PFSK-1 (cell line): ENCODE results near the gene RNF8.

Source experiments
- FOXP2 ChIP-seq: optimal IDR thresholded peaks from 2 replicates; pipeline ENCODE3; 2011; ENCODE audit warnings: borderline replicate concordance, control low read depth, inconsistent platforms; ENCODE audit not compliant: insufficient read depth; ENCODE audit errors: extremely low read length, extremely low read depth
- POLR2AphosphoS5 ChIP-seq: IDR thresholded peaks from 2 replicates; pipeline ENCODE4 v1.6.1; 2012; ENCODE audit warnings: low read depth, mild to moderate bottlenecking, control low read depth, low read length, moderate library complexity
- SIN3A ChIP-seq: IDR thresholded peaks from 2 replicates; pipeline ENCODE4 v1.6.1; 2012; ENCODE audit warnings: mild to moderate bottlenecking, low read length, moderate library complexity, borderline replicate concordance; ENCODE audit not compliant: insufficient read depth
- TAF1 ChIP-seq: IDR thresholded peaks from 2 replicates; pipeline ENCODE4 v1.6.1; 2012; ENCODE audit warnings: low read length, control low read depth, borderline replicate concordance; ENCODE audit not compliant: insufficient read depth
- TF ChIP-seq, protein P1 (sequence below), 2 experiments: IDR thresholded peaks; 2 replicates each; pipeline versions ENCODE4 v1.6.1 to v1.8.0; 2011 to 2012; ENCODE audit warnings: low read depth in 2 of 2, low read length in 2 of 2, control low read depth in 1 of 2, inconsistent platforms in 1 of 2, mild to moderate bottlenecking in 1 of 2, moderate library complexity in 1 of 2; ENCODE audit not compliant: insufficient read depth in 1 of 2

The RNF8 gene

DNA sequence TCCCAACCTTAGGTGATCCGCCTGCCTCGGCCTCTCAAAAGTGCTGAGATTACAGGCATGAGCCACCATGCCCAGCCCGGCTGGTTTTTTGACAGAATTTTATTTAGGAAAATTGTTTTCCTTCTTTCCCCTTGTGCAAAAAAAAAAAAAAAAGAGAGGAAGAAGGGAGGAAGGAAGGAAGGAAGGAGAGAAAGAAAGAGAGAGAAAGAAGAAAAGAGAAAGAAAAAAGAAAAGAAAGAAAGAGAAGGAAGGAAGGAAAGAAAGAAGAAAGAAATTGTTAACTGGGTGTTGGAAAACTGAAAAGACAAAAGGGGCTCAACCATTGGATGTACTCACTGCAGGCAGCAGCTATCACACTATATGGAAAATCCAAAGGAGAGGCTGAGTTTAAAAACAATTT is 1.4 kb upstream of the RNF8 start:
- TF ChIP-seq, protein P1, sequence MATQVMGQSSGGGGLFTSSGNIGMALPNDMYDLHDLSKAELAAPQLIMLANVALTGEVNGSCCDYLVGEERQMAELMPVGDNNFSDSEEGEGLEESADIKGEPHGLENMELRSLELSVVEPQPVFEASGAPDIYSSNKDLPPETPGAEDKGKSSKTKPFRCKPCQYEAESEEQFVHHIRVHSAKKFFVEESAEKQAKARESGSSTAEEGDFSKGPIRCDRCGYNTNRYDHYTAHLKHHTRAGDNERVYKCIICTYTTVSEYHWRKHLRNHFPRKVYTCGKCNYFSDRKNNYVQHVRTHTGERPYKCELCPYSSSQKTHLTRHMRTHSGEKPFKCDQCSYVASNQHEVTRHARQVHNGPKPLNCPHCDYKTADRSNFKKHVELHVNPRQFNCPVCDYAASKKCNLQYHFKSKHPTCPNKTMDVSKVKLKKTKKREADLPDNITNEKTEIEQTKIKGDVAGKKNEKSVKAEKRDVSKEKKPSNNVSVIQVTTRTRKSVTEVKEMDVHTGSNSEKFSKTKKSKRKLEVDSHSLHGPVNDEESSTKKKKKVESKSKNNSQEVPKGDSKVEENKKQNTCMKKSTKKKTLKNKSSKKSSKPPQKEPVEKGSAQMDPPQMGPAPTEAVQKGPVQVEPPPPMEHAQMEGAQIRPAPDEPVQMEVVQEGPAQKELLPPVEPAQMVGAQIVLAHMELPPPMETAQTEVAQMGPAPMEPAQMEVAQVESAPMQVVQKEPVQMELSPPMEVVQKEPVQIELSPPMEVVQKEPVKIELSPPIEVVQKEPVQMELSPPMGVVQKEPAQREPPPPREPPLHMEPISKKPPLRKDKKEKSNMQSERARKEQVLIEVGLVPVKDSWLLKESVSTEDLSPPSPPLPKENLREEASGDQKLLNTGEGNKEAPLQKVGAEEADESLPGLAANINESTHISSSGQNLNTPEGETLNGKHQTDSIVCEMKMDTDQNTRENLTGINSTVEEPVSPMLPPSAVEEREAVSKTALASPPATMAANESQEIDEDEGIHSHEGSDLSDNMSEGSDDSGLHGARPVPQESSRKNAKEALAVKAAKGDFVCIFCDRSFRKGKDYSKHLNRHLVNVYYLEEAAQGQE (IDR thresholded peaks at IDR 0.05; ENCODE audit: insufficient read depth in 1 of 2, low read depth in 2 of 2, low read length in 2 of 2): no peak
- TF ChIP-seq TAF1 (no peak), FOXP2 (no peak), SIN3A (no peak), POLR2AphosphoS5 (no peak)

DNA sequence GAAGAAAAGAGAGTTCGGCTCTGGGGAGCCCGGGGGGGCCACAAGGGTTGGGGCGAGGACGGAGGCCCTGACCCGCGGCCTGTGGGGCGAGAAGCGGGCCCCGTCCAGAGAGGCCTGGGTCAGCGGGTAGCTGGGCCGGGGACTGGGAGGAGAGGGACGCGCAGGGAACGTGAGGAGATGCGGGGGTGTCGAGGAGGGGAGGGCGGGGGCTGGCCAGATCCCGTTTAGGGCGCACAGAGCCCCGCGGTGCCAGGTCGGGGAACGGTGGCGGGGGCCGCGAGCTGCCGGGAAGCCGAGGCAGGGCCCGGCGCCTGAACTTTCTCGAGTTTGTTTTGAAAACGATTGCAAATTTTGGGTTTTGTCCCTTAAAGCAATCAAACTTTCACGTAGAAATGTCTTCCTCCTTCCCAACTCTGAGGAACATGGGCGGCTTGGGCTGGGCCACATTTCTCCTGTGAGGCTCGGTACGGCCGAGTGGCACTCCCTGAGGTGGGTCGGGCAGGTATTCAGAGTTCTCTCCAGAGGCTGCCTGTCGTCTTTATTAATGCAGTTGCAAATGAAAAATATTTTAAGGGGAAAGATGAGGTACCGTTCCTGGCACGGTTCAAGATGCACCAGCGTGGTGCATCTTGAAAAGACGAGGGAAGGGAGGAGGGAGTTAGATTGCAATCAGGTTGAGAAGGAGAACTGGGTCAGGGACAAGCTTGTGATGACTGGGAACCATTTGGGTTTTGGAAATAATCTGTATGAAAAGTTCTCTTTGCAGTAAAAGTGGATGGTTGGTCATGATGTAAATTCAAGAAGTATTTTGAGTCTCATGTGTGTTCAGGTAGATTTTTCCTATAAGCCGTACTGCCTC is 972 bp downstream of the RNF8 start:
- TF ChIP-seq SIN3A (no peak), TAF1 (no peak), POLR2AphosphoS5 (no peak), FOXP2 (no peak)
- TF ChIP-seq, protein P1 (IDR thresholded peaks at IDR 0.05; ENCODE audit: insufficient read depth in 1 of 2, low read depth in 2 of 2, low read length in 2 of 2): no peak

DNA sequence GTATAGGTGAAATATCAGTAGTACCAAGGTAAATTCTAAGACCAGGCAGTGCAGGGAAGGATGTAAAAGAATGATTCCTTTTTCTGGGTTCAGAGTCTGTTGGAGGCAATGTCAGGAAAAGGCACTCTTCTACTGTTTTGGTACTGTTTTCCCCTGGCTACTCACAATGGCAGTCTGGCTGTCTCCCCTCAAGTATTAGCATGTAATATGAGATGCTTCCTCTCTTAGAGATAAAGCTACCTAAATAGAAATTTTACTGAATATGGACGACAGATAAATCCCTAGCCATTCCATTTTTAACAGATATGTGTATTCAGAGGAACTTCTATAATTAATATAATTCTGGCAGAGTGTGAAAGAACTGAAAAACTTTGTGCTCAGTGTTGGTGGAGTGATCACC is 3.5 kb downstream of the RNF8 start:
- TF ChIP-seq TAF1 (no peak), SIN3A (no peak), POLR2AphosphoS5 (no peak), FOXP2 (no peak)
- TF ChIP-seq, protein P1 (IDR thresholded peaks at IDR 0.05; ENCODE audit: insufficient read depth in 1 of 2, low read depth in 2 of 2, low read length in 2 of 2): no peak

DNA sequence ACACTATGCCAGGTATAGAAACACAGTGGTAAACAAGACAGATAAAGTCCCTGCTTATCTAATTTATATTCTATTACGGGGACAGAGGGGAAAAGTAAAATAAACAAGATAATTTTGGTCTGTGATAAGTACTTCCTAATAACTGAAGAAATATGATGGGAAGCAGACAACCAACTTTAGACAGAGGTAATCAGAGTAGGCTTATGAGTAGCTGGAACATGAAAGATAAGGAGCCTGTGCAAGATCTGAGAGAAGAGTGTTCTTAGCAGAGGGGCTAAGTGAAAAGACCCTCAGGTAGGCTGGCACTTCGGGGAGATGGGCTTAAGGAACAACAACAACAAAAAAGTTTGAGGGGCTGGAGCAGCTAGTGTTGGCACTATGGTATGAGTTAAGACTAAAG is 4.1 kb downstream of the RNF8 start:
- TF ChIP-seq TAF1: no peak
- TF ChIP-seq, protein P1 (IDR thresholded peaks at IDR 0.05; ENCODE audit: insufficient read depth in 1 of 2, low read depth in 2 of 2, low read length in 2 of 2): no peak
- no peak for TF ChIP-seq FOXP2
- no peak for TF ChIP-seq SIN3A
- TF ChIP-seq POLR2AphosphoS5: no peak

DNA sequence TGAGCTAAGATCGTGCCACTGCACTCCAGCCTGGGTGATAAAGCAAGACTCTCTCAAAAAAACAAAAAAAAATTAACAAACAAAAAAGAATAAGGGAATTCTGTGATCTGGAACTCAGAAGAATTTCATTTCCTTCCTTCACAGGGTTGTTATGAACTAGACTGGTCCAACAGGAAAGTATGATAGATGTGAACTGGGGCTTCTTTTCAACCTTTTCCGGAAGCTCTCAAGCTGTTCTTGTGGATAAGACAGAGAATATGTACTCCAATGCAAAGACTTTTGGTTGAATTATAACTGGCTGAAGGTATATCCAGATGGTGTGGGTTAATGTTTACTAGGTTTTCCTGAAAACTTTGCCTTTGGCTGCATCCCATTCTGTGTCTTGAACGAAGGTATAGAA is 5.3 kb downstream of the RNF8 start:
- TF ChIP-seq SIN3A: no peak
- TF ChIP-seq, protein P1 (IDR thresholded peaks at IDR 0.05; ENCODE audit: insufficient read depth in 1 of 2, low read depth in 2 of 2, low read length in 2 of 2): no peak
- no peak for TF ChIP-seq FOXP2
- TF ChIP-seq TAF1: no peak
- no peak for TF ChIP-seq POLR2AphosphoS5
